DMS 273 (cell line): ENCODE results near the gene GIGYF2.
A peak's percentile ranks its signal among the peaks of the same experiment; 100 is the strongest.
"Not testable (repeated sequence)": the region's sequence is repeated elsewhere in the genome, so short reads cannot be mapped to it uniquely, and the experiment has no call there.

Source experiments
- DNase-seq: peaks from one replicate; lab custom pipeline; 2025; ENCODE audit not compliant: unreplicated experiment; lab: John Stamatoyannopoulos, UW

Gene GIGYF2

GRCh38 chr2:232810444-232810843 is 113.3 kb downstream of the GIGYF2 start:
- DNase-seq, result no peak

DNA sequence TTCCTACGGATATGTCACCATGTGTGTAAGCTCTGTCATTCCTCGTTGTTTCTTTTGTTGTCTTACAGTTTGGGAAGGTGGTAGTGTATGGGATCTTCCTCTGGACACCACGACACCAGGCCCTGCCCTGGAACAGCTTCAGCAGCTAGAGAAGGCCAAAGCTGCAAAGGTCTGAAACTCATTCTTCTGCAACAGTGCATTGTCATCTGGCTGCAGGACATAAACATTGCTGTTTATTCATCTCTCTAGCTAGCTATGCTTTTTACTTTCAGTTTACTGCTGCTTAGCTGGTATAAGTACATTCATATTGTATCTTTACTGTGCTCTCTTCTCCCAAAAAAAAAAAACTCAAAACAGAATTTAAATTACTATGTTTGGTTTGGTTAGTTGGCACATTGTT is 118.4 kb downstream of the GIGYF2 start:
- no peak for DNase-seq

DNA sequence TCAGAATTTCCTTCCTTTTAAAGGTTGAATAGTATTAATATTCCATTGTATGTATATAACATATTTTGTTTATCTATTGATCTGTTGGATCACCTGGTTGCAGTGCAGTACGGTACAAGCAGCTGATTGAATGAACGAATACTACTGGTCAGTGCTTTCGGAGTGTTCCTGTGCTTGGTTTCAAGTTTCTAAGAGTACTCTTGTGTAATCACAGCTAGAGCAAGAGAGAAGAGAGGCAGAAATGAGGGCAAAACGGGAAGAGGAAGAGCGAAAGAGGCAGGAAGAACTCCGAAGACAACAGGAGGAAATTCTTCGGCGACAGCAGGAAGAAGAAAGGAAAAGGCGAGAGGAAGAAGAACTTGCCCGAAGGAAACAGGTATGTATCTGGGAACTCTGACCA is 119.5 kb downstream of the GIGYF2 start:
- DNase-seq, result no peak

GRCh38 chr2:232817756-232818155 is 120.6 kb downstream of the GIGYF2 start:
- DNase-seq, result no peak

DNA sequence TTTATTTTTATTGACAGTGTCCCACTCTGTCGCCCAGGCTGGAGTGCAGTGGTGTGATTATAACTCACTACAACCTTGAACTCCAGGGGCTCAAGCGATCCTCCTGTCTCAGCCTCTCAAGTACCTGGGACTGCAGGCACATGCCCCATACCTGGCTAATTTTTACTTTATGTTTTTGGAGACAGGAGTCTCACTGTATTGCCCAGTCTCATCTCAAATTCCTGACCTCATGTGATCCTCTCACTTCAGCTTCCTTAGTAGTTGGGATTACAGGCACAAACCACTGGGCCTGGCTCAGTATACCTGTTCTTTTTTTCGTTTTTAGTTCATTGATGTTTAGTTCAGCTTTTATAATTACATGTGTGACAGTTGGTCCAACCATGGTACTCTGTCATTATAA is 132.9 kb downstream of the GIGYF2 start:
- DNase-seq, result no peak

DNA sequence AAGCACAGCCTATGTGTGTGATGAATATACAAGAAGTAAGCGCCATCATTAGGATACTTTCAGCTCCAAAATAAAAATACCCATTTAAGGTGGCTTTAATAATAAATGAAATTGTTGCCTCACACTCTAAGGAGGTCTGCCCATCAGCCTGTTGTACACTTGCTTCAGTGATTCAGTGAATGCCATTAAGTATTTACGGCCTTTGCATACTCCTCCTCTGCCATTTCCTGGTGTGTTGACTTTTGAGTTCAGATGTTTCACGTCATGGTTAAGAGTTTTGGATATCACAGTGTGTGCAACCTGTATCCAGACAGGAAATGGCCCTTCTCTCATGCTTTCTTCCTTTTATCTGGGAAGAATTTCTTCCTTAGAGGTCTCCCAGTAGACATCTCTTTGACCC is 134.4 kb downstream of the GIGYF2 start:
- DNase-seq, result no peak

DNA sequence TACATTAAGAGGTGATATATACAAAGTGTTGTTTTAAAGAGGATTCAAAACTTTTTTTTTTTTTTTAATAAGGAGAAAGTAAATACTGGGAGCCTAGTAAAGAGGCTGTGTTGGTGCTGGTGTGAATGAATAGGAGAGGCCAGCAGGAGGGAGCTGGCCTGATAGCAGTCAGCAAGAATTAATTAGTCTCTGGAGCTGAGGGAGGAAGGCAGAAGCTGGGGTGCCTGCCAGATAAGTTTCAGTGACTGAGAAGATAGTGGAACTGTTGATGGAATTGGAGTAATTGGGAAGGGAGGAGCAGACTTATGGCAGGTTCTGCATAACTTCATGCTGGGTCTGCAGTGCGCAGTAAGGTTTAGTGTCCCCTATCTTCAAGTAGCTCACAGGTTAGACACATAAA is 136.7 kb downstream of the GIGYF2 start:
- DNase-seq, result no peak

- DNase-seq, result peak; percentile 63
Observed at GRCh38 chr2:232835687-232836208, 138.6 kb downstream of the GIGYF2 start.

DNA sequence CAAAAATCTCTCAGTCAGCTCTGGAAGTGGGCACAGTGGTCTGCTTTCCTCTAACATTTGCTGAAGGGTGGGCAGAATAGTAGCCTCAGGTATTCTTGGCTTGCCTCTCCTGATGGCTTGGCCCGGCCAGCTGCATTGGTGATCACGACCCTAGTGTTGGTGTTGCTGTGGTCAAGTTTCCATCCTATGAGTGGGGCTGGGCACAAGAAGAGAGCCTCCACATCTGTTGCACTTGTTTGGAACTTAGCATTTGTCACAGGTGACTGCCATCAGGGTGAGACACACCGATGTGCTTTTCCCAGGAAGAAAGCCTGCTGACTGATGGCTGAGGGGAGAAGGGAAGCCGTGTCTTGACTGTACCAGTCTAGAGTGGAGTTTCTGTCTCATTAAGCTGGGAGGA is 139.8 kb downstream of the GIGYF2 start:
- DNase-seq, result no peak

DNA sequence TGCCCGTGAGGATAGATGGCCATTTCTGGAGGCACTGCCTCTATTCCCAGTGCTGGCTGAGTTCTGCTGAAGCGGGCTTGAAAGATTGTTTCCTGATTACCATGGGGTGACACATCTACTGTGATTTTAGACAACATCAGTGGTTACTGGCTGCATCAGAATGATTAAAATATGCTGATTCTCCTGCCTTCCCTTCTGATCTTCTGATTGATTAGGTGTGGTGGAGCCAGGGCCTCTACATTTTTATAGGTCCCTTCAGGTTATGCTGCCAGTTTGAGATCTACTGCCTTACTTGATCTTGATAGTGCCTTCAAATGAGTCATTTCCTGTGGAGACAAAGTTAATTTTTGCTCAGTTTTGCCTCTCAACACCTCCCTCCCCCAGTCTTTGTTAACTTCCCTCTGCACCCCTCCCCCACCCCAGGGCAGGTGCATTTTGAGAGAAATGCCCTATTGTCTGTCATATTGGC is 141.3 kb downstream of the GIGYF2 start:
- DNase-seq, result no peak

DNA sequence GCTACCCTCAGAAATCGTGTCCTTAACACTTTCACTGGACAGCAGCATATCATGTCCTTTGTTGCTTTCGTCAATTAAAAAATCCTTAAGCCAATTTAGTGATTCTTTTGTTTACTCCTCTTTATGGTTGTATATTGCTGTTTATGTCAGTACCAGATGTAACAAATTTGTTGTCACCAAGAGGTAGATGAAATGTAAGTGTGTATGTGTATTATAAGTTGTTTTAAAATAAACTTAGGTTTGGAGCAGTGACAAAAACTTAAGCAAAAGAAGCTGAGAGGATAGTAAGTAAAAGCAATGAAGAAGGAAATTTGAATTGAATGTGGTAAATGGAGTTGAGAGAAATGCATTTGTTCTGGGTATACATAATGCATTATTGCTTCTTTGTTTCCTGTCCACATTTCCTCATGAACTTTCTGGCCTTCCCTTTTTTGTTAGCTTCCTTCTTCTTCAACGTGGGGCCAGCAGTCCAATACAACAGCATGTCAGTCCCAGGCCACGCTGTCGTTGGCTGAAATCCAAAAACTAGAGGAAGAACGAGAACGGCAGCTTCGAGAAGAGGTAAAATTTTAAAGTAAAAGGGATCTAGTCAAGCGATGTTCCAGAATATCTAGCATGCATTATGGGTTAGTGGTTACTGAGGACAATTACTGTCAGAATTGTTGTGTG is 142.4 kb downstream of the GIGYF2 start:
- no peak for DNase-seq

DNA sequence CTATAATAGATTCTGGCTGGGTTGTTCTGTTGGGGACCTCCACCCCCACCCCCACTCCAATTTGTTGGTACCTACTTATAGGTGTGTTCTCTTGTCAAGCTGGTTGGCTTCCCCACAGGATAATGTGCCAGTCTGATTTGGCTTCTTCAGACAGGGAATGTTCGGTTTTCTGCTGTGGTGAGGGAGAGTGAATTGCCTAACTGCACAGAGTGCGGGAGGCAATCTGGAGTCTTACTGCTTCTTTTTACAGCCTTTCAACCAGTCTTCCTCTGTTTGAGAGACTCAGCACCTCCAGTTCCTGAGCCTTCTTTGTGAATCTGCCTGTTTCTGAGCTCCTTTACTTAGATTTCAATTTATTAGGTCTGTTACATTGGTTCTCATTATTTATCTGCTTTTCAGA is 145.6 kb downstream of the GIGYF2 start:
- no peak for DNase-seq

DNA sequence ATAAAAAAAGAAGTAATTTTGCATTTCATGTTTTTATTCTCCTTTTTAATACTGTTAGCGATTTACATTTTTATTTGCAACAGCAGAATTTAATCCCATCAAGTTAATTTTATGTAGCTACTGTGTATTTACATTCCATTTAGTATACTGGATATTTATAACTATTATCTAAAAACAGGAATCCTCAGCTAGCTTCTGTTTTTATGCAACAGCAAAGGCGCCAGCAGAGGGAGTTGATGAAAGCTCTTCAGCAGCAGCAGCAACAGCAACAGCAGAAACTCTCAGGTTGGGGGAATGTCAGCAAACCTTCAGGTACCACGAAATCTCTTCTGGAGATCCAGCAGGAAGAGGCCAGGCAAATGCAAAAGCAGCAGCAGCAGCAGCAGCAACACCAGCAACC is 146.7 kb downstream of the GIGYF2 start:
- DNase-seq, result no peak

DNA sequence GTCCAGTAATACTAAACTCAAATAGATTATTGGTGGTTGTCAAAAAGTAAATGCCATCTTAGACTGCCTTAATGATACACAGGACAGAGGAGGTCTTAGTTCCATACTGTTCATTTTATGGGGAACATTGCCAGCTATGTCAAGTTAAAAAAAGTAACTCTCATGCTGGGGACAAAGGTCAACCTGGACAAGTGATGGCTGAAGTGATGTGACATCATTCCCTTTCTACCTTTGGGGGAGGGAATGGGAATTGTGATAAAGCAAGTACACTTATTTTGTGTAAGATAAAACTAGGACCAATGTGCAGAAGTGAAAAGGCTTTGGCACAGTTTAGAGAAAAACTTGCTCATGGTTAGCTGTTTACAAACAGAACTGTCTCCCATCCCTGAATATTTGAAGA is 148.9 kb downstream of the GIGYF2 start:
- no peak for DNase-seq

GRCh38 chr2:232850039-232850438 is 152.9 kb downstream of the GIGYF2 start:
- DNase-seq, result no peak

DNA sequence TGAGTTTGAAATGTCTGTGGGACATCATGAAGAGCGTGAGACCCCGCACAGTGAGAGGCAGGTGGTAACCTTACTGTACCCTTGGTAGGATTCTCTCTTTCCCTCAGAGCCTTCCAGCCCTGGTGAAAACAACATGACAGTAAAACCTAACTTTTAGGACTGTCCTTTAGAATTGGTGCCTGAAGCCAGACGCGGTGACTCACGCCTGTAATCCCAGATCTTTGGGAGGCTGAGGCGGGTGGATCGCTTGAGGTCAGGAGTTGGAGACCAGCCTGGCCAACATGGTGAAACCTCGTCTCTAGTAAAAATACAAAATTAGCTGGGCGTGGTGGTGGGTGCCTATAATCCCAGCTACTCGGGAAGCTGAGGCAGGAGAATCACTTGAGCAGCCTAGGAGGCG is 154.9 kb downstream of the GIGYF2 start:
- DNase-seq, result not testable (repeated sequence)

- no peak for DNase-seq
Observed at GRCh38 chr2:232852676-232853075, 155.5 kb downstream of the GIGYF2 start.

DNA sequence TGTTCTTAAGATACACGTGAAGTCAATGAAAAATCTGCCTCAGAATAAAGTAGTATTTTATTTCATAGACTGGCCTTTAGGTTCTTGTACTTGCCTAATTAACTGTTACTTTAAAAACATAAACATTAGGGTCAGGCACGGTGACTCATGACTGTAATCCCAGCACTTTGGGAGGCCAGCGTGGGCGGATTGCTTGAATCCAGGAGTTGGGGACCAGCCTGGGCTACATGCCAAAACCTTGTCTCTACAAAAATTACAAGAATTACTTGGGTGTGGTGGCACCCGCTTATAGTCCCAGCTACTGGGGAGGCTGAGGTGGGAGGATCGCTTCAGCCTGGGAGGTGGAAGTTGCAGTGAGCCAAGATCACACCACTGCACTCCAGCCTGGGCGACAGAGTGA is 157.0 kb downstream of the GIGYF2 start:
- DNase-seq, result peak; percentile 22

DNA sequence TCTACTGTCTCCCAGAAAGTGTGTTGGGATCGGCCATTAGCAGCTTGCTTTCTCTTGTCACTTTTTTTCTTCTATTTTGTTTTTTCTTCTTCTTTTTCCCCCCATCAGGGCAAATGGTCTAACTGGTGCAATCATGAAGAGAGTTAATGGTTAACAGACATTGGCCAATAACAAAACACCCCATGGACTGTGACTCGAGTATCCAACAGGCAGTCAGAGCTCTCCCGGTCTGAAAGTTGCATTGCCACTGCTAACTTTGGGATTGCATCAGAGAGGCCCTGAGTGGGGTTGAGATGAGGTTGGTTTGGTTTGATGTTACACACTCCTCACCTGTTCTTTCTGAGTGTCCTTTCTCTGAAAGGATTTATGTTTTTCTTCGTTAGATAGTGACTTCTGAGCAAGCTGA is 160.0 kb downstream of the GIGYF2 start:
- DNase-seq, result no peak

DNA sequence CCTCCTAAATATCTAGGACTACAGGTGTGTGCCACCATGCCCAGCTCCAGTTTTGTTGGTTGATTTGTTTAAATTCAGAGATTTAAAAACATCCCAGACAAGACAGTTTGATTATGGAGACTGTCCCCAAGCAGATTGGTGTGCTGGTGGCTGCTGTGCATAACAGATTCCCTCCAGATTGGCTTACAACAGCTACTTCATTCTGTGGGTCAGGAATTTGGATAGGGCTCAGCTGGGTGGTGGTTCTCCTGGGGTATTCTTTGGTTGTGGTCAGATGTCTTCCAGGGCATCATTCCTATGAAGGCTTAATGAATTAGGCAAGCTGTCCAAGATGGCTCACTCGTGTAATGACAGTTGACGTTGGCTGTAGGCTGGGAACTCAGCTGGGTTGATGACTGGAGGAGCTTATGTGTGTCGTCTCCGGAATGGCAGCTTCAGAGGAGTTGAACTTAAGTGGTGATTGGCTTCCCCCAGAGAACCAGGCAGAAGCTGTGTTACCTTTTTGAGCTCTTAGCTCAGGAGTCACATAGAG is 162.3 kb downstream of the GIGYF2 start:
- no peak for DNase-seq

GRCh38 chr2:232860593-232861241 is 163.6 kb downstream of the GIGYF2 start:
- DNase-seq, result no peak

DNA sequence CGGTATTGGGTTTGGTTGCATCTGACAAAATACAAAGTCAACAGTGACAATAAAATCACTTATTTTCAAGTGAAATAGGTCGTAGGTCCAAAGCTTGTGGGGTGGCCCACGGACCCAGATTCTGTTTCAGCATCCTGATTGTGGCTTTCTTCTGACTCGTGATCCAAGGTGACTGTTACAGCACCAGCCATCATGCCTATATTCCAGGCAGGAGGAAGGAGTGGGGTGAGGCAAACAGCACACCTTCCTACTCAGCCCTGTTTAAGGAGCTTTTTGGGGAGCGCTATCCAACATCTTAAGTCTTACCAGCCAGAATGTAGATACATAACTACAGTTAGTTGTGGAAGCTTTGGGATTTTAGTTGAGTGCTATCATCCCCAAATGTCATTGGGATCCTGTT is 164.2 kb downstream of the GIGYF2 start:
- no peak for DNase-seq
